DMS153 treated with DMSO at 0.1 percent for 48 hours (cell line): ENCODE data around the gene NHERF2.
"Not testable (repeated sequence)": the region's sequence is repeated elsewhere in the genome, so short reads cannot be mapped to it uniquely, and the experiment has no call there.

ENCODE experiments used
- DNase-seq: peaks from one replicate; lab custom pipeline; 2025; ENCODE audit not compliant: unreplicated experiment; lab: John Stamatoyannopoulos, UW

The NHERF2 gene

DNA sequence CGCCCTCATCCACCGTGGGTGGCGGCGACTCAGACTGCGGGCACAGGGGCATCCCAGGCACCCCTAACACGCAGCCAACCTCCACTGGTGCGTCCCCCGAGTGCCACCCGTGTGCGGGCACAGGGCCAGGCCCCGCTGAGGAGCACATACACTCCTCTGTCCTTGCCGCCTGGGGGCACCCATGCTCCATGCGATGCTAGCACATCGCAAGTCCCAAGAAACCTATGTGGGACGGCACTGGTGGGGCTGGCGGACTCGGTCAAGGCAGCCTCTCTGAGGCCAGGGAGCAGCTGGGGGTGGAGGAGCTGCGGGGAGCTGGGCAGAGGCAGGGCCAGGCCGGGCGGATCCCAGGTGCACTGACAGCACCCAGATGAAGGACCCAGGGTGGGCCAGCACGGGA, 21.1 kb upstream of the NHERF2 start:
- no peak for DNase-seq

GRCh38 chr16:2006317-2006716, 20.4 kb upstream of the NHERF2 start:
- no peak for DNase-seq

DNA sequence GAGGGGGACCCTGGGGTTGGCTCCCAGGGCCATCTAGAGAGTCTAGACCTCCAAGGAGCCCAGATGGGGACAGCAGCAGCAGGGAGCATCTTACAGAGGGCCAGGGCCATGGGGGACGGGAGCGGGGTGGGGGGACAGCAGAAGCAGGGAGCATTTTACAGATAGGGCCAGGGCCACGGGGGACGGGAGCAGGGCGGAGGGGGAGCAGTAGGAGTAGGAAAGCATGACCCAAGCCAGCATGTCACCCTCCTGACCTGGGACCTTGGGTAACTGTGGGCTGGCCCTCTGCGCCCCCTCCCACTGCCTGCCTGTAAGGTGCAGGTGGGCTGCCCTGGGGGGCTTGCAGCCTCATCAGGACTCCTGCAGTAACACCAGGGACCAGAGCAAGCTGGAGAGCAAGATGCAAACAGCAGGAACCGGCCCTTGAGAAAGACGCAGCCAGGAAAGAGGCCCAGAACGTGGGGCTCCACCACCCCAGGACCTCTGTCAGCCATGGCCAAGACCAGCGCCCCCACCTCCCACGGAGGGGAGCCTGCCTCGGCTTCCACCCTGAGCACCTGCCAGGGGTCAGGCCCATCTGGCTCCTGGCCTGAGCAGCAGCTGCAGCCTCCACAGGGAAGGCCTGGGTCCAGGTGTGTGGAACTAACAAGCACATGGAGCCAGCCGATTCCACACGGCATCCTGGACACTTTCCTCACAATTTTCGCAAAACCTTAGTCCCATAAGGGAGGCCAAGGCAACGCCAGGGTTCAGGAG, 19.4 kb upstream of the NHERF2 start:
- DNase-seq, result no peak

GRCh38 chr16:2008009-2008526, 18.6 kb upstream of the NHERF2 start:
- DNase-seq, result no peak

DNA sequence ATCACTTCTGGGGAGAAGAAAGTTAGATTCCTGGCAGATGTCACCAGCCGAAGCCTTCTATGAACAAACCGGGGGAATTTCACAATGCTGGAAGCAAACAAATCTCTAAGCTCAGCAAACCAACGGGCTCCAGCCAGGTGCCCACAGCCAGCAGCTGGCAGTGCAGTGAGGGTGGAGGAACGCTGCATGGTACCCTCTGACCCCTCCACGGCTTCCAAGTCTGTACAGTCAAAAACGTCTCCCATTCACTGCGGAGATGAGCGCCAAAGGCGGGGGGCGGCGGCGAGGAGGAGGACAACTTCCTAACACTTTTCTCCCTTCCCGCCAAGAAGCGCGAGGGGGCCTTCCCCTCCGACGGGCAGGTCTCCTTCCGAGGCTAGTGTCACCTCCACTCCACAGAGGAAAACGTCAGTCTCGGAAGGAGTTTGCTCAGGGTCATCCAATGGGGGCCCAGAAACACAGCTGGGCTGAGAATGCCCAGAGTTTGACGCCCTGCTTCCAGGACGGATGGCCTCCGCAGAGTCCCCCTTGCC, 18.0 kb upstream of the NHERF2 start:
- no peak for DNase-seq

DNA sequence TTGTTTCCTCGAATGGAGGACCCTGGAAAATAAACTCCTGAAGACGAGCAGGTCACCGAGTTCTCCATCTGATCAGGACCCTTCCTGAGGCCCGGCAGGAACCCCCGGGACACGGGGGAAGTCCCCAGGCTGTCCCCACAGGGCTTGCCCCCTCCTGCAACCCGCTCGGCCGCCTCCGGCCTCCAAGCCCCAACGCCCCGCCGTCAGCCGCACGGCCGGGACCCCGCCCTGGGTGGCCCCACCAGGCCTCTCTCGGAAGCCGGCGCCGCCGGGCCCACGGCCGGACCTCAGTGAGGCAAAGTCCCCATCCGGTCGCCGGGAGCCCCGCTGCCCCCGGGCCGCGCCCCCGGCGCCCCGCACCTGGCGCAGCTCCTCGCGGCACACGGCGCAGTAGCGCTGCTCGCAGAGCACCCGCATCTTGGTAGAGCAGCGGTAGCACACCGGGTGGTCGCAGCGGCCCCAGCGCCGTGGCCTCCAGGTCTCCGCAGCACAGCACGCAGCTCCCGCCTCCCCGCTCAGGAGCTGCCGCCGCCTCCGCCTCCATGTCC, 17.5 kb upstream of the NHERF2 start:
- DNase-seq, result no peak

GRCh38 chr16:2009791-2010510, 16.8 kb upstream of the NHERF2 start, which contains the start of gene ZNF598:
Gene ZNF598, minus strand, starts transcription at chr16:2009821.
- no peak for DNase-seq

GRCh38 chr16:2011726-2012125, 15.0 kb upstream of the NHERF2 start:
- DNase-seq, result not testable (repeated sequence)

DNA sequence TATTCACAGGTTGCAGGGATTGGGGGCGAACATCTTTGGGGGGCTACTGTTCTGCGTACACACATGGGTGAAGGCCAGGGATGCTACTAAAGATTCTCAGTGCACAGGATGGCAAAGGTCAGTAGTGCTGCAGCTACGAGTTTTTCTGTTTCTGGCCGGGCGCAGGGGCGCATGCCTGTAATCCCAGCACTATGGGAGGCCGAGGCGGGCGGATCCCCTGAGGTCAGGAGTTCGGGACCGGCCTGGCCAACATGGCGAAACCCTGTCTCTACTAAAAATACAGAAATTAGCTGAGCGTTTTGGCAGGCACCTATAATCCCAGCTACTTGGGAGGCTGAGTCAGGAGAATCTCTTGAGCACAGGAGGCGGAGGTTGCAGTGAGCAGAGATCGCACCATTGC, 13.2 kb upstream of the NHERF2 start:
- no peak for DNase-seq

GRCh38 chr16:2015117-2015946, 11.4 kb upstream of the NHERF2 start:
- DNase-seq, result no peak

GRCh38 chr16:2015947-2016208, 10.8 kb upstream of the NHERF2 start:
- DNase-seq, result no peak

GRCh38 chr16:2016407-2016922, 10.2 kb upstream of the NHERF2 start:
- DNase-seq, result no peak

DNA sequence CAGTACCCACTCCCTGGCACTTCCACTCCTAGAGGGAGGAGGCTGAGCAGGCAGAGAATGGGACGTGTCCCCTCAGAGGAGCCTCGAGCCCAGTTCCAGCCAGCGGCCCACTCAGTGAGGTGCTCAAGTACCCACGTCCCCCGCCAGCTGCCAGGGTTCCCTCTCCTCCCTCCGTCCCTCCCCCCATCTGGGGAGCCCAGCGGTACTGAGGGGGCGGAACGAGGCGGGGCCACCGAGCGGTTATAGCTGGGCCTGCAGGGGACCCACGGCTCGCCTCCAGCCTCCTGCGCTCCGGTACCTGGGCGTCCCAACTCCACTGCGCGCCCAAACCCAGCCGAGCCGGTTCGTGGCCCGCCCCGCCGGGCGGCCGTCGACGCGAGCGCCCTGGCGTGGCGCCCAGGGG, 7.2 kb upstream of the NHERF2 start, which contains the start of gene NPW:
Gene NPW, plus strand, starts transcription at position 268 of the 403 bp plus-strand sequence.
- DNase-seq, result no peak

GRCh38 chr16:2019921-2020831, 6.5 kb upstream of the NHERF2 start:
- DNase-seq, result no peak

DNA sequence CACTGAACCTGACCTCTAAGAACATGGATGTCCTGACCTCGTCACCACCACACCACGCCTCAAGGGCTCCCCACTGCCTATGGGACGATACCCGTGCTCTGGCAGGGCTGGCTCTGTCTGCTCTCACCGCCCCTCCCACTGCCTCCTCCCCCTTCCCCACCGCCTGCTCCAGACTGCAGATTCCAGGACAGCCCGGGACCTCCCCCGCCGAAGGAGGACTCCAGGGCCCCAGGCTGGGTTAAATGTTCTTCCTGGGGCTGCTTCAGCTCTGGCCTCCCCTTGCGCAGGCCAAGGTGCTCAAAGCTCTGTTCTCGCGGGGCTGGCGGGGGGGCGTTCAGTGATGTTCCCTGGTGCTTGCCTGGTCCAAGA, 4.0 kb upstream of the NHERF2 start:
- no peak for DNase-seq

GRCh38 chr16:2023092-2024031, 3.3 kb upstream of the NHERF2 start:
- peak; percentile 88 for DNase-seq

- no peak for DNase-seq
Measured at GRCh38 chr16:2024032-2024420, 2.7 kb upstream of the NHERF2 start.

- DNase-seq, result no peak
Measured at GRCh38 chr16:2025251-2025650, 1.5 kb upstream of the NHERF2 start.
